Measurements from ENCODE around the gene HACE1.

The HACE1 gene

DNA sequence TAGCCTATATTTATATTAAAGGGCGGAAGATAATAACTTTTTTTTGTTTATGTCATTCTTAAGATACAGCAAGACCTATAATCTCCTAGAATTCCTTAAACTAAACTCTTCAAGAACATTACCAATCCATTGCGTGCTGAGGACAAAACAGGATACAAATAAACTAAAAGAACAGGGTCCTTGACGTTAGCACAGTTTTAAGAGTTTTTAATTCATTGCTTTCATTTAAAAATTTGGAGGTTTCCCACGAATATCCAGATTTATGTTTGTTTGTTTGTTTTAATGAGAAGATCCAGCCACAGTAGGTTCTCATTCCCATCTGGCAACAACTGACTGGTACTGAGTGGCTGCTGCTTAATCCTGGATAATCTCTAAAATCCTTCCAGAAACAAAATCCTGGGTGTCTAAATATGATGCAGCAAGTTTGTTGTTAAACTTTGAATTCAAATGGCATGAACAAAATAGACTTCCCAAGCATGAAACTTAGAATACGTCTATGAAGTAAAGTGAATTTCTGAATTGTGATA, 153.7 kb downstream of the HACE1 start:
- no peaks in the 10 kb centered on the region; the same call in 1 of the 2 replicates for H3K36me3 ChIP-seq (ENCODE audit: insufficient read depth, low read length)
- H3K4me2 ChIP-seq (ENCODE audit: low read depth, low read length, poor library complexity, severe bottlenecking): peak overlapping the region; percentile 90
- peak overlapping the region; percentile 68 for H3K9ac ChIP-seq (ENCODE audit: low read depth, low read length, poor library complexity, severe bottlenecking)
- no peaks in the 10 kb centered on the region for H4K20me1 ChIP-seq (ENCODE audit: insufficient read depth, low read length, poor library complexity, severe bottlenecking)
- peak overlapping the region; percentile 69 for H3K4me3 ChIP-seq (ENCODE audit: low read length, poor library complexity, severe bottlenecking)
- H3K9me3 ChIP-seq (ENCODE audit: insufficient read depth, low read depth, low read length): no peaks in the 10 kb centered on the region
- H3K9me2 ChIP-seq (replicated peaks; ENCODE audit: low read depth, low read length): no peaks in the 10 kb centered on the region
- H2AFZ ChIP-seq (ENCODE audit: low read length): no peak overlapping the region
- H3K79me2 ChIP-seq (ENCODE audit: insufficient read depth, low read length): no peaks in the 10 kb centered on the region
- peaks cover 11% of the 10 kb centered on the region; the same call in 1 of the 2 replicates for H3F3A ChIP-seq (ENCODE audit: low read depth)
- TF ChIP-seq, protein P1, sequence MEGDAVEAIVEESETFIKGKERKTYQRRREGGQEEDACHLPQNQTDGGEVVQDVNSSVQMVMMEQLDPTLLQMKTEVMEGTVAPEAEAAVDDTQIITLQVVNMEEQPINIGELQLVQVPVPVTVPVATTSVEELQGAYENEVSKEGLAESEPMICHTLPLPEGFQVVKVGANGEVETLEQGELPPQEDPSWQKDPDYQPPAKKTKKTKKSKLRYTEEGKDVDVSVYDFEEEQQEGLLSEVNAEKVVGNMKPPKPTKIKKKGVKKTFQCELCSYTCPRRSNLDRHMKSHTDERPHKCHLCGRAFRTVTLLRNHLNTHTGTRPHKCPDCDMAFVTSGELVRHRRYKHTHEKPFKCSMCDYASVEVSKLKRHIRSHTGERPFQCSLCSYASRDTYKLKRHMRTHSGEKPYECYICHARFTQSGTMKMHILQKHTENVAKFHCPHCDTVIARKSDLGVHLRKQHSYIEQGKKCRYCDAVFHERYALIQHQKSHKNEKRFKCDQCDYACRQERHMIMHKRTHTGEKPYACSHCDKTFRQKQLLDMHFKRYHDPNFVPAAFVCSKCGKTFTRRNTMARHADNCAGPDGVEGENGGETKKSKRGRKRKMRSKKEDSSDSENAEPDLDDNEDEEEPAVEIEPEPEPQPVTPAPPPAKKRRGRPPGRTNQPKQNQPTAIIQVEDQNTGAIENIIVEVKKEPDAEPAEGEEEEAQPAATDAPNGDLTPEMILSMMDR (conservative IDR thresholded peaks at IDR 0.05; ENCODE audit: low read length): no peak
- TF ChIP-seq EZH2phosphoT487 (IDR thresholded peaks at IDR 0.05; ENCODE audit: borderline replicate concordance): no peak
- peaks cover 58% of the 10 kb centered on the region for H3K4me1 ChIP-seq (ENCODE audit: insufficient read depth, low read length, poor library complexity, severe bottlenecking)
- no peaks in the 10 kb centered on the region for H3K27me3 ChIP-seq (ENCODE audit: insufficient read depth, low read length, poor library complexity, severe bottlenecking)

DNA sequence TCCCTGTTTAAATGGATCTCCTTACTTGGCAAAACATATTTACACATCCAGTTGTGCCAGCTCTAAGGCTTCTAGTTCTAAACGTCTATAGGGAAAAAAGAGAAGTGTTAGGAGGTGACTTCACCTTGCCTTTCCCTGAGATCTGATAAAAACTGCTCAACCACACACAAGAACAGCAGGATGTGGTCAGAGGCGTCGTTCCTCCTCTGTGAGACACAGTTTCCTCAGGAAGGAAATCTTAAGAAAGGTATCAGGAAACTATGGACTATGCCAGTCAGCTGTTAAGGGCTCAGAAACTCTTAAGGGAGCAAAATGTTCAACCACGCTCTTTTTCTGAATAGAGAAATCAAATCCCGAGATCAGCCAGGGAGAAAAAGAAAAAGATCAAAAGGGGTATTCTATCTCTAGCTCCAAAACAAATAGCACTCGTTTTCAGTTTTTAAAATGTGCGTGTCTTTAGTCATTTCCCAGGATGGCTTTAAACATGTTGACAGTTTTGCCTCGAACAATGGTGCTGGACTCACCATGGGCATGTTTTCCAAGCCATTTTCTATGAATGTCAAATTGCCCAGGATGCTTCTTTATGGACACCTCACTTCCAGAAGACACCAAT, 154.5 kb downstream of the HACE1 start:
- Histone ChIP-seq H4K20me1 (ENCODE audit: insufficient read depth, low read length, poor library complexity, severe bottlenecking) (no peaks in the 10 kb centered on the region), H3K27me3 (ENCODE audit: insufficient read depth, low read length, poor library complexity, severe bottlenecking) (no peaks in the 10 kb centered on the region), H3K9ac (ENCODE audit: low read depth, low read length, poor library complexity, severe bottlenecking) (peak overlapping the region; percentile 68), H3K36me3 (ENCODE audit: insufficient read depth, low read length) (no peaks in the 10 kb centered on the region; the same call in 1 of the 2 replicates), H3K79me2 (ENCODE audit: insufficient read depth, low read length) (no peaks in the 10 kb centered on the region), H3K9me3 (ENCODE audit: insufficient read depth, low read depth, low read length) (no peaks in the 10 kb centered on the region), H3K9me2 (replicated peaks; ENCODE audit: low read depth, low read length) (no peaks in the 10 kb centered on the region), H3K4me2 (ENCODE audit: low read depth, low read length, poor library complexity, severe bottlenecking) (peak overlapping the region; percentile 90), H3K4me1 (ENCODE audit: insufficient read depth, low read length, poor library complexity, severe bottlenecking) (peaks cover 65% of the 10 kb centered on the region), H3K4me3 (ENCODE audit: low read length, poor library complexity, severe bottlenecking) (peak overlapping the region; percentile 69), H2AFZ (ENCODE audit: low read length) (no peak overlapping the region), H3F3A (ENCODE audit: low read depth) (peaks cover 11% of the 10 kb centered on the region; the same call in 1 of the 2 replicates)
- no peak for TF ChIP-seq EZH2phosphoT487 (IDR thresholded peaks at IDR 0.05; ENCODE audit: borderline replicate concordance)
- TF ChIP-seq, protein P1 (conservative IDR thresholded peaks at IDR 0.05; ENCODE audit: low read length): no peak

DNA sequence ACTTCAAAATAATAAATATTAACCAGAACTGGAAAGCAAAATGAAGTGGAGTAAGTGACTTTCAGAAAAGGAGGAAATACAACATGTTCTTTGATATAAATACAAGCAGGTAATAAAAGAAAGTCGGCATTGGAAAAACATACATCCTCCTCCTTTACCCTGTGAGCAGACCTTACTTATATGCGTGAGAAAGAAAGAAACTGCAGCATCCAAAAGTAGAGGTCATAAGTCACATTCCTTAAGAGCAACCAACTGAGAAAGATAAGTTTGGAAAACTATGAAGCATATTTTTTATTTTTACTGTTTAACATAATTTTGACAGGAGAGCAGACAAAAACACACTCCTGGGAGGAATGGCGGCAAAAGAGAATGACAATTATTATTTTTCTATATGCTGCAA, 155.5 kb downstream of the HACE1 start:
- no peaks in the 10 kb centered on the region for H4K20me1 ChIP-seq (ENCODE audit: insufficient read depth, low read length, poor library complexity, severe bottlenecking)
- peak overlapping the region; percentile 90 for H3K4me2 ChIP-seq (ENCODE audit: low read depth, low read length, poor library complexity, severe bottlenecking)
- H2AFZ ChIP-seq (ENCODE audit: low read length): no peak overlapping the region
- no peaks in the 10 kb centered on the region for H3K9me3 ChIP-seq (ENCODE audit: insufficient read depth, low read depth, low read length)
- no peaks in the 10 kb centered on the region; the same call in 1 of the 2 replicates for H3K36me3 ChIP-seq (ENCODE audit: insufficient read depth, low read length)
- H3F3A ChIP-seq (ENCODE audit: low read depth): peaks cover 11% of the 10 kb centered on the region; the same call in 1 of the 2 replicates
- no peaks in the 10 kb centered on the region for H3K27me3 ChIP-seq (ENCODE audit: insufficient read depth, low read length, poor library complexity, severe bottlenecking)
- H3K79me2 ChIP-seq (ENCODE audit: insufficient read depth, low read length): no peaks in the 10 kb centered on the region
- peak overlapping the region; percentile 69 for H3K4me3 ChIP-seq (ENCODE audit: low read length, poor library complexity, severe bottlenecking)
- no peak for TF ChIP-seq EZH2phosphoT487 (IDR thresholded peaks at IDR 0.05; ENCODE audit: borderline replicate concordance)
- TF ChIP-seq, protein P1 (conservative IDR thresholded peaks at IDR 0.05; ENCODE audit: low read length): no peak
- H3K4me1 ChIP-seq (ENCODE audit: insufficient read depth, low read length, poor library complexity, severe bottlenecking): peaks cover 65% of the 10 kb centered on the region
- H3K9me2 ChIP-seq (replicated peaks; ENCODE audit: low read depth, low read length): no peaks in the 10 kb centered on the region
- peak overlapping the region; percentile 53 for H3K9ac ChIP-seq (ENCODE audit: low read depth, low read length, poor library complexity, severe bottlenecking)

All from Loucy (cell line).